Prostate gland (tissue), 2 donors: ENCODE measurements around the gene ZNF431.
"Not testable (repeated sequence)": the region's sequence is repeated elsewhere in the genome, so short reads cannot be mapped to it uniquely, and the experiment has no call there.

Experiments
- POLR2A ChIP-seq: fragments of 450-650 bp; IDR thresholded peaks from one replicate; pipeline ENCODE4 v1.6.1; 2016; ENCODE audit warnings: antibody characterized with exemption, mild to moderate bottlenecking
- TF ChIP-seq, protein P1 (sequence below), 4 experiments: fragments of 200-600 bp in 2 of 4; fragments of 450-650 bp in 2 of 4; sonication (generic) in 2 of 4; IDR thresholded peaks; 1 replicate in 3 of 4; 2 replicates in 1 of 4; pipeline ENCODE4 v1.5.1; 2016 to 2019; ENCODE audit warnings: antibody characterized with exemption in 4 of 4, mild to moderate bottlenecking in 2 of 4, moderate library complexity in 2 of 4

DNA sequence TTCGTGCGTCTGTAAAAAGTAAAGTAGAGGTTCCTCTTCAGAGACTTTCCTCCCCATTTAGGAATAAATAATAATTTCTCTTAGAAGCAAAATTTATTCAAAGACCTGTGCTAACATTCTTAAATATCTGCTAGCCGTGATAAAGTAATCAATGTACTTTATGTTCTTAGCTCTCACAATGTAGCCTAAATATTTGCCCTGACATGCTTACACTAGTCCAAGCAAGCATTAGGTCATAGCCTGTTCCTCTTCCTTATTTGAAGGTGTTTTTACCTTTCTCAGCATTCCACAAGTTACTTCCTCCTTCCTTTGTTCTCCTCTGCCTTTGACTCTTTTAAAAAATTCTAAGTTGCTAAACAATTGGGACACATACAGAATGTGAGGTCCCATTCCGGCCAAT lies 94.9 kb downstream of the ZNF431 start:
- TF ChIP-seq, protein P1, sequence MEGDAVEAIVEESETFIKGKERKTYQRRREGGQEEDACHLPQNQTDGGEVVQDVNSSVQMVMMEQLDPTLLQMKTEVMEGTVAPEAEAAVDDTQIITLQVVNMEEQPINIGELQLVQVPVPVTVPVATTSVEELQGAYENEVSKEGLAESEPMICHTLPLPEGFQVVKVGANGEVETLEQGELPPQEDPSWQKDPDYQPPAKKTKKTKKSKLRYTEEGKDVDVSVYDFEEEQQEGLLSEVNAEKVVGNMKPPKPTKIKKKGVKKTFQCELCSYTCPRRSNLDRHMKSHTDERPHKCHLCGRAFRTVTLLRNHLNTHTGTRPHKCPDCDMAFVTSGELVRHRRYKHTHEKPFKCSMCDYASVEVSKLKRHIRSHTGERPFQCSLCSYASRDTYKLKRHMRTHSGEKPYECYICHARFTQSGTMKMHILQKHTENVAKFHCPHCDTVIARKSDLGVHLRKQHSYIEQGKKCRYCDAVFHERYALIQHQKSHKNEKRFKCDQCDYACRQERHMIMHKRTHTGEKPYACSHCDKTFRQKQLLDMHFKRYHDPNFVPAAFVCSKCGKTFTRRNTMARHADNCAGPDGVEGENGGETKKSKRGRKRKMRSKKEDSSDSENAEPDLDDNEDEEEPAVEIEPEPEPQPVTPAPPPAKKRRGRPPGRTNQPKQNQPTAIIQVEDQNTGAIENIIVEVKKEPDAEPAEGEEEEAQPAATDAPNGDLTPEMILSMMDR (IDR thresholded peaks at IDR 0.05), result not testable (repeated sequence)
- TF ChIP-seq POLR2A, result not testable (repeated sequence)
